KMS-11 (cell line): Measurements from ENCODE around the gene SLC2A10.

ENCODE experiments used
- H2AFZ ChIP-seq: fragments of 200-600 bp; sonication (generic); 2 replicates; pipeline ENCODE4 v1.6.1; 2016; ENCODE audit warnings: antibody characterized with exemption, mixed run types, low read depth
- H3K27ac ChIP-seq: fragments of 200-600 bp; sonication (generic); 2 replicates; pipeline ENCODE4 v1.6.1; 2016; ENCODE audit warnings: mild to moderate bottlenecking, mixed run types
- H3K27me3 ChIP-seq: fragments of 200-600 bp; sonication (generic); 2 replicates; pipeline ENCODE4 v1.6.1; 2017; ENCODE audit warnings: mild to moderate bottlenecking, low read depth, mixed run types, moderate library complexity; ENCODE audit not compliant: insufficient read depth
- H3K36me3 ChIP-seq: fragments of 200-600 bp; sonication (generic); 2 replicates; pipeline ENCODE4 v1.6.1; 2017; ENCODE audit warnings: mild to moderate bottlenecking, mixed run types; ENCODE audit not compliant: insufficient read depth
- H3K4me1 ChIP-seq: fragments of 200-600 bp; sonication (generic); 2 replicates; pipeline ENCODE4 v1.6.1; 2016; ENCODE audit warnings: mild to moderate bottlenecking, low read depth, mixed run types; ENCODE audit not compliant: poor library complexity, severe bottlenecking
- H3K4me2 ChIP-seq: fragments of 200-600 bp; sonication (generic); 2 replicates; pipeline ENCODE4 v1.7.0; 2016; ENCODE audit warnings: mild to moderate bottlenecking, mixed run types
- H3K4me3 ChIP-seq: fragments of 200-600 bp; sonication (generic); IDR thresholded peaks from 2 replicates; pipeline ENCODE4 v1.6.1; 2017; ENCODE audit warnings: low read depth, low read length, mixed read lengths; ENCODE audit not compliant: insufficient read depth
- H3K79me2 ChIP-seq: fragments of 200-600 bp; sonication (generic); 2 replicates; pipeline ENCODE4 v1.6.1; 2016; ENCODE audit warnings: low read depth, mixed run types; ENCODE audit not compliant: insufficient read depth
- H3K9ac ChIP-seq: fragments of 200-600 bp; sonication (generic); 2 replicates; pipeline ENCODE4 v1.6.1; 2016; ENCODE audit warnings: mild to moderate bottlenecking, mixed run types
- H4K20me1 ChIP-seq: fragments of 200-600 bp; sonication (generic); 2 replicates; pipeline ENCODE4 v1.6.1; 2016; ENCODE audit warnings: mild to moderate bottlenecking, mixed run types; ENCODE audit not compliant: insufficient read depth
- TF ChIP-seq, protein P1 (sequence below): fragments of 200-600 bp; sonication (generic); conservative IDR thresholded peaks from 2 replicates; pipeline ENCODE4 v1.6.1; 2017; ENCODE audit warnings: low read depth, mild to moderate bottlenecking, antibody characterized with exemption, low read length, moderate library complexity, mixed read lengths

Gene SLC2A10

DNA sequence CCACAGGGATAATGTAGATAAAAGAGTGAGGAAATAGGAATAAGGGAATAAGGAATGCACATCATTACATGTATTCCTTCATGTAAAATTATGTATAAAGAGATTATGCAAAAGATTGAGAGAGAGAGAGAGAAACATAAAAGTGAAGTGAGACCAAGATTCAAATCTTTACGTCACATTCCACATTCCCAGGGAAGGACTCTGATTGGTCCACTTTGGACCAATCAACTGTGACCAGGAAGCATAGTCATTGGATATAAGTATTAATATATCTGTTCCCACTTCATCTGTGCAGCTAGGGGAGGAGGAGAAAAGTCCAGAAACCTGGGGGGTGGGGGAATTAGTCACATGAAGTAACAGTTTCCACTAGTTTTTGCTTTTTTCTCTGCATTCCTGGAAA, 66.4 kb downstream of the SLC2A10 start:
- Histone ChIP-seq H3K27ac (no peak overlapping the region), H3K4me2 (no peak overlapping the region), H3K27me3 (no peaks in the 10 kb centered on the region), H2AFZ (no peak overlapping the region), H3K4me1 (no peaks in the 10 kb centered on the region), H3K79me2 (no peaks in the 10 kb centered on the region), H3K9ac (no peak overlapping the region), H3K36me3 (no peaks in the 10 kb centered on the region), H4K20me1 (no peaks in the 10 kb centered on the region), H3K4me3 (no peak overlapping the region)
- TF ChIP-seq, protein P1, sequence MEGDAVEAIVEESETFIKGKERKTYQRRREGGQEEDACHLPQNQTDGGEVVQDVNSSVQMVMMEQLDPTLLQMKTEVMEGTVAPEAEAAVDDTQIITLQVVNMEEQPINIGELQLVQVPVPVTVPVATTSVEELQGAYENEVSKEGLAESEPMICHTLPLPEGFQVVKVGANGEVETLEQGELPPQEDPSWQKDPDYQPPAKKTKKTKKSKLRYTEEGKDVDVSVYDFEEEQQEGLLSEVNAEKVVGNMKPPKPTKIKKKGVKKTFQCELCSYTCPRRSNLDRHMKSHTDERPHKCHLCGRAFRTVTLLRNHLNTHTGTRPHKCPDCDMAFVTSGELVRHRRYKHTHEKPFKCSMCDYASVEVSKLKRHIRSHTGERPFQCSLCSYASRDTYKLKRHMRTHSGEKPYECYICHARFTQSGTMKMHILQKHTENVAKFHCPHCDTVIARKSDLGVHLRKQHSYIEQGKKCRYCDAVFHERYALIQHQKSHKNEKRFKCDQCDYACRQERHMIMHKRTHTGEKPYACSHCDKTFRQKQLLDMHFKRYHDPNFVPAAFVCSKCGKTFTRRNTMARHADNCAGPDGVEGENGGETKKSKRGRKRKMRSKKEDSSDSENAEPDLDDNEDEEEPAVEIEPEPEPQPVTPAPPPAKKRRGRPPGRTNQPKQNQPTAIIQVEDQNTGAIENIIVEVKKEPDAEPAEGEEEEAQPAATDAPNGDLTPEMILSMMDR, result no peak

DNA sequence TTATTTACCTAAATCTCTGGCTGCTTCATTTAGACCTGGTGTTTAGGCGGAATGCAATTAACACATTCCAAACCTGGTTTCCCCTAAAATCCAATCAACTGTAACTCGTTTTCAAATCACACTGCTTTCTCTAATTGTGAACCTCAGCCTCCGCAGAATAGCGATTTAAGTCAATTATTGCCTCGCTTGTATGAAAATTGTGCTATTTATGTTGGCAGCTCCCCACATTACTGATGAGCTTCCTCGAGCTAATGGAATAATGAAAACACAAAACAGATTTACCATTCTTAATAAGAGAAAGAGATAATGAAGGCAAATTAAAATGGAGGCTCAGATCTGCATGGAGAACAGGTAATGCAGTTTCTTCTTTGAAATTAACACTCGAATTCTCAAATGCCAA, 67.9 kb downstream of the SLC2A10 start:
- Histone ChIP-seq H3K27ac (no peak overlapping the region), H3K4me3 (no peak overlapping the region), H3K27me3 (no peaks in the 10 kb centered on the region), H3K36me3 (no peaks in the 10 kb centered on the region), H3K4me1 (no peaks in the 10 kb centered on the region), H4K20me1 (no peaks in the 10 kb centered on the region), H3K4me2 (no peak overlapping the region), H2AFZ (no peak overlapping the region), H3K79me2 (no peaks in the 10 kb centered on the region), H3K9ac (no peak overlapping the region)
- TF ChIP-seq, protein P1, result no peak

DNA sequence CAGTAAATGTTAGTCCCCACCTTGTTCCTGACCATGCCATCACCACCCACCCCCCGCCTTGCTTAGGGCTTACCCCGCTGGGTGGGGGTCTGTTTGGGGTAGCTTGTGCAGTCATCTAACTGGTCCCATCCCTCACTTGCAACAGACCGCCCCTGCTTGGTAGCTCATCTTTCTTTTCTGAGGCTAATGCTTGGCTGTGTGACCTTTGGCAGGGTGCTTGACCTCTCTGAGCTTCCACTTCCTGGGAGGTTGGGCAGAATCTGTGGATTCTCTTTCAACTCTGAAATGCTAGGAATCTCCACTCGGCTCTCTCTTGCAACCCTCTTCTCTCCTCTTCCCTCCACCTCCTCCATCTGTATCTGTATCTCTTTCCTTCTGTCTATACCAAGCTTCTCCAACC, 70.4 kb downstream of the SLC2A10 start:
- Histone ChIP-seq H3K4me1 (no peaks in the 10 kb centered on the region), H3K9ac (no peak overlapping the region), H3K27ac (no peak overlapping the region), H4K20me1 (no peaks in the 10 kb centered on the region), H3K79me2 (no peaks in the 10 kb centered on the region), H3K4me2 (no peak overlapping the region), H3K4me3 (no peak overlapping the region), H3K27me3 (no peaks in the 10 kb centered on the region), H2AFZ (no peak overlapping the region), H3K36me3 (no peaks in the 10 kb centered on the region)
- TF ChIP-seq, protein P1, result no peak

GRCh38 chr20:46784436-46785127, 75.1 kb downstream of the SLC2A10 start:
- TF ChIP-seq, protein P1, result no peak
- no peak overlapping the region for H3K4me3 ChIP-seq
- no peaks in the 10 kb centered on the region for H3K27me3 ChIP-seq
- H3K9ac ChIP-seq, result no peak overlapping the region
- H3K27ac ChIP-seq, result no peak overlapping the region
- H4K20me1 ChIP-seq, result no peaks in the 10 kb centered on the region
- no peaks in the 10 kb centered on the region for H3K36me3 ChIP-seq
- H3K4me1 ChIP-seq, result no peaks in the 10 kb centered on the region
- H3K4me2 ChIP-seq, result no peak overlapping the region
- no peaks in the 10 kb centered on the region for H3K79me2 ChIP-seq
- no peak overlapping the region for H2AFZ ChIP-seq
